ENCODE measurements around the gene POMC.
A peak's percentile ranks its signal among the peaks of the same experiment; 100 is the strongest.
"Not testable (repeated sequence)": the region's sequence is repeated elsewhere in the genome, so short reads cannot be mapped to it uniquely, and the experiment has no call there.

POMC gene

DNA sequence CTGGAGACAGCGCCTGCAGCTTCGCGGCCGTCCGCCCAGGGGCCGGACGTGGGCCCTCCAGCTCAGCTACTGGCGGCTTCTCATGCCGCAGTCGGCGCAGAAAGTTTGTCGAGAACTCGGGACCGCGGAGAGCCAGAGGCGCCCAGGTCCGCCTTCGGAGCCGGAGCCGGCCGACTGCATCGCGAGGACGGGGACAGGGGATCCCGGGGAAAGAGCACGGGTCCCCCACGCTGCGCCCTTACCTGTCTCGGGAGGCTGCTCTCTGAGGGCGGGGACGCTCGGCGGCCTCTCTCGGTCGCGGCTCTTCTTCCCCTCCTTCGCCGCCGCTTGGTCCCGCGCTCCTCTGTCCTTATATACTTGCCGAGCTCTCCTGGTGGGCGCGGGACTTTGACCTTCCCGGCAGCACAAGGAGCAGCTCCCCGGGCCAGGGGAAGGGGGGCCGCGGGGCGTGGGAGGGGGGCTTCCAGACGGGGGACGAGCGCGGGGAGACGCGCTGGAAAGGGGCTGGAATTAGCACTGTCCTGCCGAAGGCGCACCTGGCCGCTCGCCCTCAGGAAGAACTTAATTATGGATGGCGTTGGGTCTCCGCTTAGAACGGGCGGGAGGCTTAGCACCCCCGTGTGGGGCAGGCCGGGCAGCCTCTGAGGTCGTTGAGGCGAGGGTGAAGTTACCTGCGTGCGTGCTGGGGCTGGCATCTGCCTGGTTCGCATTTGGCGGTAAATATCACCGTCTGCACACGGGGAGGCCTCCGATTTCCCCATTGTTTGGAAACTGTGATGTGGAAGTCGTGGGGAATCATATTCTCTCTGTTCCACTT lies at the start of gene POMC:
POMC (minus strand) TSS at position 325 of the 817 bp plus-strand sequence. CDS start 3,808 bp downstream, outside the sequence.
- no peak for DNase-seq (ENCODE audit: low read depth in 2 of 2, low spot score in 1 of 2)

DNA sequence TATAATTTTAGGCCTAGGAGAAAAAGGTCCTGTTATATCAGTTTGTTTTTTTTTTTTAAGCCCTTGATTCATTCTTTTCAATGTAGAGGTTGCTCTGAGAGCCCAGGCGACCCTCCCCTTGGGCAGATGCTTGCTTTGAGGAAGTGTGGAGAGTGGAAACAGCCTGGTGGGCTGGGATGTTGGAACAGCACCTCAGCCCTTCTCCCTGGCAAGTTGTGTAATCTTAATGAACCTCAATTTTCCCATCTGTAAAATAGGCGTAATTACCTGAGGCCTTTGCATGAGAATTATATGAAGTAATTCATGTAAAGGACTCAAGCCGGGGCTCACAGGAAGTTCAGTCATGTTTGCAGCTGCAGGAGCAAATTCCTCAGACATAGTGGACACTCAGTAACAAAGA lies 49.7 kb upstream of the POMC start:
- no peak for DNase-seq (ENCODE audit: low read depth in 2 of 2, low spot score in 1 of 2)

DNA sequence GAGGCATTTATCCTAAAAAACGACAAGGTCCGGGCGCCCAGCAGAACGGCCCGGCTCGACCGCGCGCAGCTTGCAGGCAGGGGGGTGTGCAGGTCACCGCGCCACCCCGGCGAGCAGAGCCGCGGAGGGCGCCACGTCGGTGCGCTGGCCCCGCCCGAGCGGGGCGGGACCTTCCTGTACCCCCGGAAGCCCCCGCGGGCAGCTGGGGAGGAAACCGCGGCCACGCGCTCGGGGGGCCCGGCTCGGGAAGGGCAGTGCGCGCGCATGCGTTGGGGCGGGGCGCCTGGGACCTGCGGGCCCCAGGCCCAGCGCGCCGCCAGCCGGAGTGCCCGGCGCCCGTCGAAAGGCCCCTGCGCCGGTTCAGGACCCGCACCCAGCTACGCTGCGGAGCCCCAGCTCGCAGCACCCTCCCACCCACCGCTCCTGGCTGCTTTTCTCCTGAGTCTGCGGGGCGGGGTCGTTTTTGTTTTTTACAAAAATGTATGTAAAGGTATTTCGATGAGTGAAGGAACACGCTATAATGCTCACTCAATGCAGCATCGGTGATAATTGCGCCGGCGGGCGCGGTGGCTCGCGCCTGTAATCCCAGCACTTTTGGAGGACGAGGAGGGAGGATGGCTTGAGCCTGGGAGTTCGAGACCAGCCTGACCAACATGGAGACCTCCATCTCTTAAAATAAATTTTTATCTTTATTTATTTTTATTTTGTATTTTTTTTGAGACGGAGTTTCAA lies 47.7 kb upstream of the POMC start:
- peak; percentile 63 to 74 for DNase-seq (ENCODE audit: low read depth in 2 of 2, low spot score in 1 of 2)

DNA sequence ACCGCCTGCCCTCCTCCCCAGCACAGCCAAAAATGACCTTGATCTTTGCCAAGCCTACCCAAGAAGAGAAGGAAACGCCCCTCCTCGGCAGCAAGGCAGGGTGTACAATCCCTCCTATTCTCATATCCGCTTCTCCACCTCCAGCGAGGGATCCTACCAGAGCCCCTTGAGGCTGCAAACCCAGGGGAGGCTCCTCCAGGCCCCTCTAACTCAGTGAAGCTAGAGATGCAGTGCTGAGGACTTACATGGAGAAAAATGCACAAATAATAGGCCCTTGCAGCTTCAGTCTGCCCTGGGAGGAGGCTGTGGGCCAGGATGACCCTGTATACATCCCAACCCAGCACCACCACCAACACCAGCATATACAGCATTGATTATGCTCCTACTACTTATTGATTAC lies 46.9 kb upstream of the POMC start:
- no peak for DNase-seq (ENCODE audit: low read depth in 2 of 2, low spot score in 1 of 2)

DNA sequence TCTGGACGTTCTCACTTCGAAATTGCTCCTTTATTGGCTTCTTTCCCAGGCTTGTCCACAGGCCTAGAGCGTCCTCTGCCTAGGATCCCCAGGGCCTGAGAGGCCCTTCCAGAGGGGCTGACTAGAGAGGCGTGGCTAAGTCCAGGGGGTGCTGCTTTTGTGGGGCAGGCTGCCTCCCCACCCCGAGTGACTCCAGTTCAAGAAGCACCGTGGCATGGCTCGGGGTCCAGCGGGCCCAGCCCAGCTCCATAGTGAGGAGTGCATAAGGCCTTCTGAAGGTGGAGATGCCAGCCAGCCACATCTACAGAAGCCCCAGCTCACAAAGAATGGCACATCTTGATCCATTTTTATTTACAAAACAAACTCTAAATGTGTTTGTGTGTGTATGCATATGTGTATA lies 44.8 kb upstream of the POMC start:
- no peak for DNase-seq (ENCODE audit: low read depth in 2 of 2, low spot score in 1 of 2)

DNA sequence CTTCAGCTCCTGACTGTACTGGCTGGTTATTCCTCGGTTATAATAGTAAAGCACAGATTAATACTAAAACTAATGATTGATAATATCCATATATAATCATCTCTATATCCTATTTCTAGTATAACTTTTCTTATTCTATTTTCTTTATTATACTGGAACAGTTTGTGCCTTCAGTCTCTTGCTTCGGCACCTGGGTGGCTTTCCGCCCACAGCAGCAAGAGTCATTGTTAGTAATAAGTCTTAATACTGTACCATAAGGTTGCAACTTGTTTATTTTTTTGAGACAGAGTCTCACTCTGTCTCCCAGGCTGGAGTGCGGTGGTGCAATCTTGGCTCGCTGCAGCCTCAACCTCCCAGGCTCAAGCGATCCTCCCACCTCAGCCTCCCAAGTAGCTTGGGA lies 42.5 kb upstream of the POMC start:
- not testable (repeated sequence) for DNase-seq (ENCODE audit: low read depth in 2 of 2, low spot score in 1 of 2)

DNA sequence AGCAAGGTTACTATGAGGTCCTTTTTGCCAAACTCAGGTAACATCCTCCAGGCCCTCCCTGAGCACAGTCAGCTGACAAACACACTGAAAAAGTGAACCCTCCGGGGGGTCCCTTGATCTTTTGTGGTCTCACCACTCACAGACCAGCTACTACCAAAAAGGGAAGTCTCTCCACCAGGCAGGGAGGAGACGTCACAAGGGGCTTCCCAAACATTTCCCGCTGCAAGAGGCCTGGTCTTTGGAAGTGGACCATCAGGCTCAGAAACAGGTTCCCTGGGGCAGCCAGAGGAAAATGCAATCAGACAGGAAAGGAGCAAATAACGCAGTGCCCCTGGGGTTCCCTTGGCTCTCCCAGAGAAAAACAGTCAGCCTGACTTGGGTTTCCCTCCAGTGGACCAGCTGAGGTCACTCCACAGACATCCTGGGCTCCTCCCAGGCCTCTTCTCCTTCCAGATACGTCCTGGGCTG lies 38.7 kb upstream of the POMC start:
- no peak for DNase-seq (ENCODE audit: low read depth in 2 of 2, low spot score in 1 of 2)

DNA sequence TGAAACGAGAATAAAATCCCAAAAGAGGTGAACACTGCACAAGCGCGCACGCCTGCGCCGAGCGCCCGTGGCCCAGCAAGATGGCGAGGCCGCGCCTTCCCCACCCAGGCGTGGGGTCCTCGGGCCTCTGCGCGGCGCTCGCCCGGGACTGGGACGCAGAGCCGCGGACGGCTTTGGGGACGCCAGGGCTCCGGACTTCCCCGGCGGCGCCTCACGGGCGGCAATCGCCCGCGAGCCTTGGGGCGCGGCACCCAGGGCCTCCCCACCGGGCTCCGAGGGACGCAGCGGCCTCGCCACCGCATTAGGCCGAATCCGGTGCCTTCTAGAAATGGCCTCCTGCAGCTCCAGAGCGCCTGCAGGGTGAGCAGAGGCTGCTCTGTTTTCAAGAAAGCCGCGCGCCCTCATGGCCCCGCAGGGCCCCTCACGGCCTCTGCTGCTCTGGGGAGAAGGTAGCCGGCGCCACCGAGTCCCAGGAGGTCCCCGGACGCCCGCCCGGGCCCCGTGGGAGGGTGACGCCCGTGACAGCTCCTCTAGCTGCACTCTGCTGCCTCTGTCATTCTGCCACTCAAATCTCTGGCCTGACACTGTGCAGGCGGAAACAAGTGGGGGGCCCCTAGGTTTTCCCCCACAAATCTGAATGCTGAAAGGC lies 35.9 kb upstream of the POMC start:
- DNase-seq (ENCODE audit: low read depth in 2 of 2, low spot score in 1 of 2) = no peak

DNA sequence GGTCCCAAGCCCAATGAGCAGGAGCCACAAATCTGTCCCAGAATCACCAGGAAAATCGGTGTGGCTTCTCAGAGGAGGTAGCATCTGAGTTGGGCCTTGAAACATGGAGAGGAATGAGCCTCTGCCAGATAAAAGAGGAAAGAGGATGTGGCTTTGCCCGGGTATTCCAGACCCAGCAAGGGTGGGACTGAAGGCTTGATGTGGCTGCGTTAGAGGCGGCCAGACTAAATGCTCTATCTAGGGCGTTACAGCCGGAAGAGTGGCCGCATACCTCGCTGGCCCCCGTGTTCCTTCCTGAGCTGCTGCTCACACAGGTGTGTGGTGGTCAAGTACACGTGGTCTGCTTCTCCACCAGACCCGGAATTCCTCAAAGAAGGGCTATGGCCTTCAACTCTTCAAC lies 33.9 kb upstream of the POMC start:
- DNase-seq (ENCODE audit: low read depth in 2 of 2, low spot score in 1 of 2) = no peak

DNA sequence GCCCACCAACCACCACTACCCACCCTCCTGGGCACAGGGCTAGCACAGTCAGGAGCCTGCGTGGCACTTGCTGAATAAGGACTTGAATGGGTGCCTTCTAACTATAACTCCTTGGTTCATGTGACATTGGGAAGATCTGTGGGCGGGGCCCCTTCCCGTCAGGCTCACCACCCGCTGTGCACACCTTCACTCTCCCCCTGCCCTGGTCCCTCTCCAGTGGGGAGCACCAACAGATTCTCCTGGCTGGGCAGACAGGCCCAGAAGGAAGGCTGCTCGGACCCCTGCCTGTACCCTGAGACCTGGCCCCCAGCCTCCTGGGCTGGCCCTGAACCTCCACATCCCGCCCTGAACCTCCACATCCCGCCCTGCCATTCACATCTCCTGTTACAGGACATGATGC lies 33.4 kb upstream of the POMC start:
- DNase-seq (ENCODE audit: low read depth in 2 of 2, low spot score in 1 of 2) = no peak

DNA sequence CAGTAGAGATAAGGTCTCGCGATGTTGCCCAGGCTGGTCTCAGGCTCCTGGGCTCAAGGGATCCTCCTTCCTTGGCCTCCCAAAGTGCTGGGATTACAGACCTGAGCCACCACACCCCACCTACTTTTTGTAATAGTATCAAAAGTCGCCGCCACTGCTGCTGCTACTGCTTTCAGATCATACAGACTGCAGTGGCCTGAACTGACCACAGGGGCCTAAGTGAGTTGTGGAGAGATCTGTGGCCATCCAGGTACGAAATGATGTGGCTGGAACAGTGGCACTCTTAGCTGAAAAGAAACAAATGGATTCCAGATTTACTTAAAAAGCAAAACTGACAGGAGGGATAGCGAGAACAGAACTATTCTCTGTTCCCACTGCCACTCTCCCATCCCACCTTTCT lies 32.9 kb upstream of the POMC start:
- no peak for DNase-seq (ENCODE audit: low read depth in 2 of 2, low spot score in 1 of 2)

DNA sequence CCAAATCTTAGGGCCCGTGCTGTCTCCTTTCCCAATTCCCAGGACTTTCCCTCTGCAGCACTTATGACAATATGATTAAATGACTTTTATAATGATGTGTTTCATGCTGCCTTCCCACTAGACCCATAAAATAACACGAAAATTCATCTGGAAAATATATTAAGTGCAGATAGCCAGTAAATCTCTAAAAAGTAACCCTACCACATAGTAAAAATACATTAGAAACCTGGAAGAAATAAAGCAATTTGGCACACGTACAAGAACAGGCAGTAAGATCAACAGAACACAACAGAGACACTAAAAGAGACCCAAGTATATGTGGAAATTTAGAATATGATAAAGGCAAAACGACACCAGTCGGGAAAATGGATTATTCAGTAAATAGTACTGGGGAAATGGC lies 30.2 kb upstream of the POMC start:
- no peak for DNase-seq (ENCODE audit: low read depth in 2 of 2, low spot score in 1 of 2)

DNA sequence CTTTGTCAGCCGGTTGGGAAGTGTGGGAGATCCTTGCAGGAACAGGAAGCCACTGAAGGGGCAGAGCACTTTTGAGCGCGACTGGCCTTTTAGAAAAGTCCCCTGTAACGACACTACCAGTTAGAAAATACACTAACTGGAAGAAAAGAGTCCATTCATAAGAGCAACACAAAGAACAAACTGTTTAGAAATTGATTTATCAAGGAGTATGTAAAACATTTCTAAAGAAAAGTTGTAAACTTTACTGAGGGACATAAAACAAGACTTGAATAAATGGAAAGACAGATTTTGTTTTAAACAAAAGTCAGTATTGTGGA lies 29.8 kb upstream of the POMC start:
- DNase-seq (ENCODE audit: low read depth in 2 of 2, low spot score in 1 of 2) = no peak

DNA sequence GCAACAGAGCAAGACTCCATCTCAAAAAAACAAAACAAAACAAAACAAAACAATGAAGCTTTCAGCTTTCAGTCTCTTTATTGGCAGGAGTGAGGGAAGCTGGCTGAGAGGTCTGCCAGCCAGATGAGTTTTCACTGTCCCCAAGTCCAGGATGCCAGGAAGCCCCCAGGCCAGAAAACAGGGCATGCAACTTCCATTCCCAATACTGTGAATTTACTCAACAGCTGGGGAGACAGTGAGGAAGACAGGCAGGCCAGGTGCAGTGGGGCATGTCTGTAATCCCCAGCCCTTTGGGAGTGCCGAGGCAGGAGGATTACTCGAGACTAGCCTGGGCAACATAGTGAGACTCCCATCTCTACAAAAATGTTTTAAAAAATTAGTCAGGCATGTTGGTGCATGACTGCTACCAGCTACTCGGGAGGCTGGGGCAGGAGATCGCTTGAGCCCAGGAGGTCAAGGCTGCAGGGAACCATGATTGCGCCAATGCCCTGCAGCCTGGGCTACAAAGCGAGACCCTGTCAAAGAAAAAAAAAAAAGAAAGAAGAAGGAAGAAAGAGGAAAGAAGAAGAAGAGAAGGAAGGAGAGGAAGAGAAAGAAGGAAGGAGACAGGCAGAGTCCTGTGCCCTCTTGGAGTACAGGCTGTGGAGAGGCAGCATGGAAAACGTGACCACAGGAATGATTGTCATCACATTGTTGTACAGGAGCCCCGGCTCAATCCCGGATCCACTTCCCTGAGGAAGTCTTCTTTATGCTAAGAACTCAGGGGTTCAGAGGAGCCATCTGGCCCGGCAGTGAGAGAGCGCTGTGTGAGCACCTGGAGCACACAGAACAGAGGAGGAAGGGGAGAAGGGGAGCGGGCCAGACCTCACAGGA lies 29.2 kb upstream of the POMC start:
- DNase-seq (ENCODE audit: low read depth in 2 of 2, low spot score in 1 of 2) = no peak

DNA sequence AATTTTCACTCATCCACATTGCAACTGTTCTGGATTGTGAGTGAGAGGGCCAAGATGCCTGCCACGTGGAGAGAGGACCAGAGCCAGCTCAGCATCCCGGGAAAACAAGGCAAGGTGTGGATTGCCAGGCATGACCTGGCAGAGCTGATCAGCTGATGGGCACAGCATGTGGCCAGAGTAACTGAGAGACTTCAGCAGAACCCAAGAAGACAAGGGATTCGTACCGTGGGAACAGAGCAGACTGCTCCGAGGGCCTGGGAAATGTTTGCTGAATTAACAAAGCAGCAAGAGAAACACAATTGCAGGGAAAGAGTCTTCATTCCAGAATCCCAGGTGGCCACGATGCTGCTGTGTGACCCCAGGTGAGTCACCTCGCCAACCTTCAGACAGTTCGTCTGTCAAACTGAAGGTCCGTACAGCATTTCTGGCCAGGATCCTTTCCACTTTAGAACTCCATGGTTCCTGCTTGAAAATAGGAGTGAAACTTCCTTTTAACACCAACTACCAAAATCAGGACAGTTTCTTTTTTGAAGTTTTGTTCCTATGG lies 26.3 kb upstream of the POMC start:
- DNase-seq (ENCODE audit: low read depth in 2 of 2, low spot score in 1 of 2) = no peak

DNA sequence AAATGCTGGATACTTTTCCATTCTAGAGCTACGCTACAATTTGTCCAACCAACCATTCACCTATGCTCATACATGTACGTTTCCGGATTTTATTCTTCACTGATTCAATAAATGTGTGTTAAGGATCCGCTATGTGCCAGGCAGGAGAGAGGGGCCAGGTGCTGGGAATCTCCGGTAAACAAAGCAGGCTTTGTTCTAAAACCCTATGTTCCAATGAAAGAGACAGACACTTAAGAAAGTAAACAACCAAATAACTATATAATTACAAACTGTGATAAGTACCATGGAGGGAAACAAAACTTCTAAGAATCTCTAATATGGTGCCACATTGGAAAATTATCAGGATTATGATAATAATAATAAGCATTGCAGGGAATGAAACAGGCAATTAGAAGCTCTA lies 22.2 kb upstream of the POMC start:
- DNase-seq (ENCODE audit: low read depth in 2 of 2, low spot score in 1 of 2) = no peak

DNA sequence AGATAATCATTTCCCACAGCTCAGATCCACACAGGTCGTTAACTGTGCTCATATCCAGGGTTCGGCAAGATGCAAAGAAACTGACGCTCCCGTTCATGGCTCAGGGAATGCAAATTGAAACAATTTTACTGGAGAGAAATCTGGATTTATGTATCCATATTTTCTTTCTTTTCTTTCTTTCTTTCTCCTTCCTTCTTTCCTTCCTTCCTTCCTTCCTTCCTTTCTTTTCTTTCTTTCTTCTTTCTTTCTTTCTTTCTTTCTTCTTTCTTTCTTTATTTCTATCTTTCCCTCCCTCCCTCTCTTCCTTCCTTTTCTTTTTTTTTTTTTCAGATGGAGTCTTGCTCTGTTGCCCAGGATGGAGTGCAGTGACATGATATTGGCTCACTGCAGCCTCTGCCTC lies 20.0 kb upstream of the POMC start:
- no peak for DNase-seq (ENCODE audit: low read depth in 2 of 2, low spot score in 1 of 2)

DNA sequence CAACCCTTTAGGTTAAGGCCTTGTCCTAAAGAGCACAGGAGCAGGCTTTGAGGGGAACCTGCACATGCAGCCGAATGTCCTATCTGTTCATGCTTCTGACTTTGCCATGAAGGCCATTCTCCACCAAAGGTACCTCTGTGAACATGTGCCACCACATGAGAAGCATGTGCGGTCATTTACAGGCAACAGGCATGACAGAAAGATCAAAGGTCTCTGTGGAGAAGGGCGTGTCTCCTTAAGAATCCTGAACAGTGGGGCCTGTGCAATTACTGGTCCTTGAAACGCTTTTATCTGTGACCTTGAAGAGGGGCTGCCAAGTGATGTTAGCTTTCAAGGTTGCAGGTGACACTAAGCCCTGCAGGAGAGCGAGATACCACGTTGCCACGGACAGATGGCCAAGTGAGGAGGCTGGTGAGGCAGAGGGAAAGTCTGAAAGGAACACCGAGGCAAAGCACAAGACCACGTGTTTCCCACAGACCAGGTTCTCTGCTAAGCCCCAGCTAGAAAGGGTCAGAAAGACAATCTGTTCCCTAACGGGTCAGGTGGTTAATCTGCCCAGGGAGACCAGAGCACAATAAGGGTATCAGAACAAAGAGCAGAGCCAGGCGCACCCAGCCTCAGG lies 19.5 kb upstream of the POMC start:
- no peak for DNase-seq (ENCODE audit: low read depth in 2 of 2, low spot score in 1 of 2)

DNA sequence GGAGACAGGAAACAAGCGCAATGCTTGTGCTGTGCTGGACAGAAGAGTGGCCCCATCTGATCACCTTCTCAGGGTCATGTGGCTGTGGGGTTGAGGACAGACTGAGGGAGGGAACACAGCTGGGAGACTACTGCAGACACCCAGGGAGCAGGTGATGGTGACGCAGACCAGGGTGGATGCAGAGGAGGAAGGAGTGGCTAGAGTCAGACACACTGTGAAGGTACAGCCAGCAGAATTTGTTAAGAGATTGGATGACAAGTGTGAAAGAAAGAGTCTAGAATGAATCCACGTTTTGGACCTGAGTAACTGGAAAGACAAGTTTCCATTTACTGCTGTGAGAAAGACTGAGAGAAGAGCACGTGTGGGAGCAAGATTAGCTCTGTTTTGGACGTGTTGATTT lies 15.9 kb upstream of the POMC start:
- DNase-seq (ENCODE audit: low read depth in 2 of 2, low spot score in 1 of 2) = no peak

DNA sequence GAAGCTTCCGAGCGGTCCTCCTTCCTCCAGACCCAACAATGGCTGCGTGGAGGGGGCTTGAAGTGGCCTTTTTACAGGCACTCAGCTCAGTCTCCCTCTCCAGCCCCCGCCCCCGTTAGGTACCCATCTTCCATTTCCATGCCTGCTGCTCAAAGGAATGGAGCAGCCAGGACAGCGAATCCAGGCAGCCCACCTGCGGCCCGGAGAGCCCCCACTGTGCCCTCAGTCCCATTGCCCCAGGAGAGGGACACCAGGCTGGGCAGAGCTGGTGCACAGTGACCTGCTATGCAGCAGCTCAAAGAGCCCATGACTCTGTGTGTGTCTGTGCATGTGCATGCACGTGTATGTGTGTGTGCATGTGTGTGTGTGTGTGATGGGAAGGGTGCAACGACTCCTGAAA lies 10.6 kb upstream of the POMC start:
- DNase-seq (ENCODE audit: low read depth in 2 of 2, low spot score in 1 of 2) = no peak

DNA sequence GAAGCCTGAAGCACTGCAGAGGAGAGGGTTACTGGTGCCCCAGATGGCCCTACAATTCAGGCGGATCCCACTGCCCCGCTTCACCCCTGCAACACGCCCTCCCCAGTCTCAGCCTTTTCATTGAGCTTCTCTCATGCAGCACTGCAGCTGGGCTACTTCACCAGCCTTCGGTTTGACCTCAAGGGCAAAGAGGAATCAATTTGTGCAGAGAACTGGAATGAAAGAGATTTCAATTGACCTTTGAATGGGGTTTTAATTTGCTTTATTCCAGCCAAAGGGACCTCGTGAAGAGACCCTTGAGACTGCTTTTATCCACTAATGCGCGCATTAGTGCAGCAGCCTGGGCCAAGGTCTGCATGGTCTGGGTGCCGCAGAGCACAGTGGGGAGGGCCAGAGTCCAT lies 8.8 kb upstream of the POMC start:
- DNase-seq (ENCODE audit: low read depth in 2 of 2, low spot score in 1 of 2) = no peak
